Liver (tissue), 9 donors: Measurements from ENCODE around the gene ITGB4. TPM values are rescaled to one million over a fixed set of nuclear protein-coding genes. Genes with fewer than 3 reads are reported as not detected.

Source experiments
- DNase-seq: peaks from one replicate; pipeline ENCODE4 v3.0.0-alpha.2; 2017; ENCODE audit warnings: low spot score
- H3K27ac ChIP-seq, 2 donors: one replicate each; pipeline ENCODE4 v1.7.0; 2013; ENCODE audit warnings: inconsistent platforms in 2 of 2, low read length in 2 of 2, control low read depth in 1 of 2, low read depth in 1 of 2, mild to moderate bottlenecking in 1 of 2
- H3K27me3 ChIP-seq, 4 donors: one replicate each; pipeline versions ENCODE4 v1.6.1 to v1.7.0; 2013; ENCODE audit warnings: low read length in 3 of 4, inconsistent platforms in 1 of 4, mild to moderate bottlenecking in 1 of 4, moderate library complexity in 1 of 4; ENCODE audit not compliant: control insufficient read depth in 4 of 4, insufficient read depth in 4 of 4
- H3K36me3 ChIP-seq, 4 donors: one replicate each; pipeline versions ENCODE4 v1.6.1 to v1.7.0; 2013; ENCODE audit warnings: low read length in 3 of 4, mild to moderate bottlenecking in 3 of 4, low read depth in 1 of 4, moderate library complexity in 1 of 4; ENCODE audit not compliant: control insufficient read depth in 4 of 4, insufficient read depth in 3 of 4
- H3K4me1 ChIP-seq, 4 donors: one replicate each; pipeline versions ENCODE4 v1.6.1 to v1.7.0; 2013; ENCODE audit warnings: low read length in 3 of 4, mild to moderate bottlenecking in 3 of 4, moderate library complexity in 1 of 4; ENCODE audit not compliant: control insufficient read depth in 4 of 4, insufficient read depth in 4 of 4
- H3K4me3 ChIP-seq, 3 donors: one replicate each; pipeline versions ENCODE4 v1.6.1 to v1.7.0; 2013; ENCODE audit warnings: low read length in 3 of 3, control low read depth in 1 of 3, low read depth in 1 of 3, mild to moderate bottlenecking in 1 of 3
- H3K9ac ChIP-seq, 2 donors: one replicate each; pipeline ENCODE4 v1.7.0; 2013; ENCODE audit warnings: low read length in 2 of 2, mild to moderate bottlenecking in 2 of 2, moderate library complexity in 2 of 2, control low read depth in 1 of 2, low read depth in 1 of 2
- H3K9me3 ChIP-seq, 4 donors: one replicate each; pipeline versions ENCODE4 v1.6.1 to v1.7.0; 2013; ENCODE audit warnings: low read length in 3 of 4; ENCODE audit not compliant: control insufficient read depth in 4 of 4
- EGR1 ChIP-seq, 2 donors: IDR thresholded peaks; 2 replicates each; pipeline ENCODE4 v1.6.1; 2016 to 2018; ENCODE audit warnings: antibody characterized with exemption in 2 of 2, low read depth in 2 of 2
- FOXA1 ChIP-seq: IDR thresholded peaks from 2 replicates; pipeline ENCODE4 v1.6.1; 2016; ENCODE audit warnings: antibody characterized with exemption
- FOXA2 ChIP-seq: IDR thresholded peaks from 2 replicates; pipeline ENCODE4 v1.6.1; 2016; ENCODE audit warnings: antibody characterized with exemption
- GABPA ChIP-seq, 2 donors: IDR thresholded peaks in 1 of 2; conservative IDR thresholded peaks in 1 of 2; 2 replicates each; pipeline ENCODE4 v1.6.1; 2016; ENCODE audit warnings: antibody characterized with exemption in 2 of 2, mild to moderate bottlenecking in 1 of 2, moderate library complexity in 1 of 2
- HNF4A ChIP-seq, 2 donors: conservative IDR thresholded peaks; 2 replicates each; pipeline ENCODE4 v1.6.1; 2016; ENCODE audit warnings: antibody characterized with exemption in 2 of 2, mild to moderate bottlenecking in 2 of 2
- HNF4G ChIP-seq: IDR thresholded peaks from 2 replicates; pipeline ENCODE4 v1.6.1; 2016; ENCODE audit warnings: antibody characterized with exemption
- JUND ChIP-seq, 2 donors: IDR thresholded peaks; 2 replicates each; pipeline ENCODE4 v1.6.1; 2016; ENCODE audit warnings: antibody characterized with exemption in 2 of 2
- NR2F2 ChIP-seq: IDR thresholded peaks from 2 replicates; pipeline ENCODE4 v1.6.1; 2016; ENCODE audit warnings: antibody characterized with exemption
- RAD21 ChIP-seq, 2 donors: IDR thresholded peaks; 2 replicates each; pipeline ENCODE4 v1.6.1; 2016; ENCODE audit warnings: antibody characterized with exemption in 2 of 2, mild to moderate bottlenecking in 2 of 2
- RXRA ChIP-seq, 2 donors: IDR thresholded peaks; 2 replicates each; pipeline ENCODE4 v1.6.1; 2017 to 2018; ENCODE audit warnings: antibody characterized with exemption in 2 of 2, mild to moderate bottlenecking in 1 of 2
- SP1 ChIP-seq: IDR thresholded peaks from 2 replicates; pipeline ENCODE4 v1.6.1; 2018; ENCODE audit warnings: antibody characterized with exemption, mild to moderate bottlenecking
- TAF1 ChIP-seq: conservative IDR thresholded peaks from 2 replicates; pipeline ENCODE4 v1.6.1; 2016; ENCODE audit warnings: antibody characterized with exemption, mild to moderate bottlenecking
- YY1 ChIP-seq: IDR thresholded peaks from 2 replicates; pipeline ENCODE4 v1.6.1; 2016; ENCODE audit warnings: antibody characterized with exemption, mild to moderate bottlenecking
- WGBS: extraction: QIAGEN DNeasy Blood & Tissue Kit; methylation state at CpG from one replicate; pipeline ENCODE4 v1.1.7; 2013; 5-methylcytosine and 5-hydroxymethylcytosine counted together
- polyA plus RNA-seq, 2 donors: library from polyadenylated mRNA; stranded (reverse) in 1 of 2; unstranded in 1 of 2; fragments of 200-250 nt in 1 of 2; fragments of >200 nt in 1 of 2; fragmentation: Nextera tagmentation in 1 of 2; extraction: Ambion mirVana in 1 of 2; gene quantifications; one replicate each; pipeline versions ENCODE4 v1.2.1 to v1.2.3, GENCODE V29; 2013 to 2015
- total RNA-seq, 2 donors: library from RNA; depleted of rRNA; stranded (reverse); fragments of >200 nt; gene quantifications; one replicate each; pipeline ENCODE4 v1.2.3, GENCODE V29; 2014
- TF ChIP-seq, protein P1 (sequence below): fragments of 150-350 bp; IDR thresholded peaks from 2 replicates; pipeline ENCODE4 v1.5.1; 2017; ENCODE audit warnings: improper control_type of control experiment, low read depth, low read length; ENCODE audit not compliant: missing input control
- TF ChIP-seq, protein P2 (sequence below): IDR thresholded peaks from 2 replicates; pipeline ENCODE4 v1.6.1; 2016; ENCODE audit warnings: antibody characterized with exemption
- TF ChIP-seq, protein P3 (sequence below): IDR thresholded peaks from 2 replicates; pipeline ENCODE4 v1.6.1; 2016; ENCODE audit warnings: antibody characterized with exemption, mild to moderate bottlenecking
- TF ChIP-seq, protein P4 (sequence below): IDR thresholded peaks from 2 replicates; pipeline ENCODE4 v1.6.1; 2016; ENCODE audit warnings: antibody characterized with exemption
- TF ChIP-seq, protein P5 (sequence below): IDR thresholded peaks from 2 replicates; pipeline ENCODE4 v1.6.1; 2016; ENCODE audit warnings: antibody characterized with exemption
- donor health status: healthy.
- donor health status: healthy.
- donor health status: healthy.
- donor health status: healthy.
- donor health status: healthy.

The ITGB4 gene
- total and polyA plus RNA-seq, 4 donors: 0.42 to 1.4 (median 1.3) TPM

DNA sequence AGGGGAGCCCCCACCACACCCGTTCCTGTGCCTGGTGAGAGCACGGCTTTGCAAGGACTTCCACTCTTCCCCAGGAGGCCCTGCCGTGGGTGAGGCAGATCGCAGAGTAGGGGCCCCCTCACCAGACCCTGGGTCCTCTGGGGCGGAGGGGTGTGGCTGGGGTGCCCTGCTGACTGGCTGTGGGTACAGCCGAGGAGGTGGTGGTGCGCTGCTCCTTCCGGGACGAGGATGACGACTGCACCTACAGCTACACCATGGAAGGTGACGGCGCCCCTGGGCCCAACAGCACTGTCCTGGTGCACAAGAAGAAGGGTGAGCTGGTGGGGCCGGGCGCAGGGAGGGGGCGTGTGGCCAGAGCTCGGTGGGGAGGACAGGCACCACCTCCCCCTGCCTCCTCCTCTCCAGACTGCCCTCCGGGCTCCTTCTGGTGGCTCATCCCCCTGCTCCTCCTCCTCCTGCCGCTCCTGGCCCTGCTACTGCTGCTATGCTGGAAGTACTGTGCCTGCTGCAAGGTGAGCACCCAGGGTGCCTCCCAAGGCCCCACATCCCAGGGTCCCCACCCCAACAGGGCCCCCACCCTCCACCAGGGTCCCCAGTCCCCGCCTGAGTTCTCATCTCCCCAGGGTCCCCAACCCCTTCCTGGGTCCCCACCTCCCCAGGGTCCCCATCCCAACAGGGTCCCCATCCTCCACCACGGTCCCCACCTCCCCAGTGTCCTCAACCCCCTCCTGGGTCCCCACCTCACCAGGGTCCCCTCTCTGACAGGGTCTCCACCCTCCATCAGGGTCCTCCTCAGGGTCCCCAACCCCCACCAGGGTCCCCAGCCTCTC, 16.1 kb downstream of the ITGB4 start:
- WGBS: 84% methylated on average over 20 of the region's 20 CpGs
- peaks cover 2 to 8% (median 7%) of the 10 kb centered on the region in 4 donors for H3K4me1 ChIP-seq
- H3K9ac ChIP-seq: no peak overlapping the region

More for the DNA sequence above, 16.1 kb downstream of the ITGB4 start:
- H3K27ac ChIP-seq: no peak overlapping the region
- TF ChIP-seq SP1 (no peak), HNF4A (conservative IDR thresholded peaks at IDR 0.05) (no peak), JUND (IDR thresholded peaks at IDR 0.05) (no peak), NR2F2 (no peak), RXRA (IDR thresholded peaks at IDR 0.05) (no peak), FOXA2 (no peak), FOXA1 (no peak), HNF4G (no peak), EGR1 (IDR thresholded peaks at IDR 0.05; ENCODE audit: low read depth in 2 of 2) (no peak), GABPA (IDR thresholded peaks at IDR 0.05 in 1 of 2, conservative IDR thresholded peaks at IDR 0.05 in 1 of 2) (no peak), RAD21 (IDR thresholded peaks at IDR 0.05) (no peak), TAF1 (no peak), YY1 (no peak)
- TF ChIP-seq, protein P1, sequence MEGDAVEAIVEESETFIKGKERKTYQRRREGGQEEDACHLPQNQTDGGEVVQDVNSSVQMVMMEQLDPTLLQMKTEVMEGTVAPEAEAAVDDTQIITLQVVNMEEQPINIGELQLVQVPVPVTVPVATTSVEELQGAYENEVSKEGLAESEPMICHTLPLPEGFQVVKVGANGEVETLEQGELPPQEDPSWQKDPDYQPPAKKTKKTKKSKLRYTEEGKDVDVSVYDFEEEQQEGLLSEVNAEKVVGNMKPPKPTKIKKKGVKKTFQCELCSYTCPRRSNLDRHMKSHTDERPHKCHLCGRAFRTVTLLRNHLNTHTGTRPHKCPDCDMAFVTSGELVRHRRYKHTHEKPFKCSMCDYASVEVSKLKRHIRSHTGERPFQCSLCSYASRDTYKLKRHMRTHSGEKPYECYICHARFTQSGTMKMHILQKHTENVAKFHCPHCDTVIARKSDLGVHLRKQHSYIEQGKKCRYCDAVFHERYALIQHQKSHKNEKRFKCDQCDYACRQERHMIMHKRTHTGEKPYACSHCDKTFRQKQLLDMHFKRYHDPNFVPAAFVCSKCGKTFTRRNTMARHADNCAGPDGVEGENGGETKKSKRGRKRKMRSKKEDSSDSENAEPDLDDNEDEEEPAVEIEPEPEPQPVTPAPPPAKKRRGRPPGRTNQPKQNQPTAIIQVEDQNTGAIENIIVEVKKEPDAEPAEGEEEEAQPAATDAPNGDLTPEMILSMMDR: no peak
- TF ChIP-seq, protein P2, sequence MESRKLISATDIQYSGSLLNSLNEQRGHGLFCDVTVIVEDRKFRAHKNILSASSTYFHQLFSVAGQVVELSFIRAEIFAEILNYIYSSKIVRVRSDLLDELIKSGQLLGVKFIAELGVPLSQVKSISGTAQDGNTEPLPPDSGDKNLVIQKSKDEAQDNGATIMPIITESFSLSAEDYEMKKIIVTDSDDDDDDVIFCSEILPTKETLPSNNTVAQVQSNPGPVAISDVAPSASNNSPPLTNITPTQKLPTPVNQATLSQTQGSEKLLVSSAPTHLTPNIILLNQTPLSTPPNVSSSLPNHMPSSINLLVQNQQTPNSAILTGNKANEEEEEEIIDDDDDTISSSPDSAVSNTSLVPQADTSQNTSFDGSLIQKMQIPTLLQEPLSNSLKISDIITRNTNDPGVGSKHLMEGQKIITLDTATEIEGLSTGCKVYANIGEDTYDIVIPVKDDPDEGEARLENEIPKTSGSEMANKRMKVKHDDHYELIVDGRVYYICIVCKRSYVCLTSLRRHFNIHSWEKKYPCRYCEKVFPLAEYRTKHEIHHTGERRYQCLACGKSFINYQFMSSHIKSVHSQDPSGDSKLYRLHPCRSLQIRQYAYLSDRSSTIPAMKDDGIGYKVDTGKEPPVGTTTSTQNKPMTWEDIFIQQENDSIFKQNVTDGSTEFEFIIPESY: no peak
- TF ChIP-seq, protein P3, sequence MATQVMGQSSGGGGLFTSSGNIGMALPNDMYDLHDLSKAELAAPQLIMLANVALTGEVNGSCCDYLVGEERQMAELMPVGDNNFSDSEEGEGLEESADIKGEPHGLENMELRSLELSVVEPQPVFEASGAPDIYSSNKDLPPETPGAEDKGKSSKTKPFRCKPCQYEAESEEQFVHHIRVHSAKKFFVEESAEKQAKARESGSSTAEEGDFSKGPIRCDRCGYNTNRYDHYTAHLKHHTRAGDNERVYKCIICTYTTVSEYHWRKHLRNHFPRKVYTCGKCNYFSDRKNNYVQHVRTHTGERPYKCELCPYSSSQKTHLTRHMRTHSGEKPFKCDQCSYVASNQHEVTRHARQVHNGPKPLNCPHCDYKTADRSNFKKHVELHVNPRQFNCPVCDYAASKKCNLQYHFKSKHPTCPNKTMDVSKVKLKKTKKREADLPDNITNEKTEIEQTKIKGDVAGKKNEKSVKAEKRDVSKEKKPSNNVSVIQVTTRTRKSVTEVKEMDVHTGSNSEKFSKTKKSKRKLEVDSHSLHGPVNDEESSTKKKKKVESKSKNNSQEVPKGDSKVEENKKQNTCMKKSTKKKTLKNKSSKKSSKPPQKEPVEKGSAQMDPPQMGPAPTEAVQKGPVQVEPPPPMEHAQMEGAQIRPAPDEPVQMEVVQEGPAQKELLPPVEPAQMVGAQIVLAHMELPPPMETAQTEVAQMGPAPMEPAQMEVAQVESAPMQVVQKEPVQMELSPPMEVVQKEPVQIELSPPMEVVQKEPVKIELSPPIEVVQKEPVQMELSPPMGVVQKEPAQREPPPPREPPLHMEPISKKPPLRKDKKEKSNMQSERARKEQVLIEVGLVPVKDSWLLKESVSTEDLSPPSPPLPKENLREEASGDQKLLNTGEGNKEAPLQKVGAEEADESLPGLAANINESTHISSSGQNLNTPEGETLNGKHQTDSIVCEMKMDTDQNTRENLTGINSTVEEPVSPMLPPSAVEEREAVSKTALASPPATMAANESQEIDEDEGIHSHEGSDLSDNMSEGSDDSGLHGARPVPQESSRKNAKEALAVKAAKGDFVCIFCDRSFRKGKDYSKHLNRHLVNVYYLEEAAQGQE: no peak
- TF ChIP-seq, protein P4, sequence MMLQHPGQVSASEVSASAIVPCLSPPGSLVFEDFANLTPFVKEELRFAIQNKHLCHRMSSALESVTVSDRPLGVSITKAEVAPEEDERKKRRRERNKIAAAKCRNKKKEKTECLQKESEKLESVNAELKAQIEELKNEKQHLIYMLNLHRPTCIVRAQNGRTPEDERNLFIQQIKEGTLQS: no peak
- TF ChIP-seq, protein P5, sequence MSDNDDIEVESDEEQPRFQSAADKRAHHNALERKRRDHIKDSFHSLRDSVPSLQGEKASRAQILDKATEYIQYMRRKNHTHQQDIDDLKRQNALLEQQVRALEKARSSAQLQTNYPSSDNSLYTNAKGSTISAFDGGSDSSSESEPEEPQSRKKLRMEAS: no peak
- H3K9me3 ChIP-seq: no peaks in the 10 kb centered on the region
- H3K36me3 ChIP-seq: no peaks in the 10 kb centered on the region
- H3K27me3 ChIP-seq: no peaks in the 10 kb centered on the region
- no peak overlapping the region for H3K4me3 ChIP-seq
- no peak for DNase-seq
